Measurements from ENCODE around the gene SLC49A4.

SLC49A4 gene

DNA sequence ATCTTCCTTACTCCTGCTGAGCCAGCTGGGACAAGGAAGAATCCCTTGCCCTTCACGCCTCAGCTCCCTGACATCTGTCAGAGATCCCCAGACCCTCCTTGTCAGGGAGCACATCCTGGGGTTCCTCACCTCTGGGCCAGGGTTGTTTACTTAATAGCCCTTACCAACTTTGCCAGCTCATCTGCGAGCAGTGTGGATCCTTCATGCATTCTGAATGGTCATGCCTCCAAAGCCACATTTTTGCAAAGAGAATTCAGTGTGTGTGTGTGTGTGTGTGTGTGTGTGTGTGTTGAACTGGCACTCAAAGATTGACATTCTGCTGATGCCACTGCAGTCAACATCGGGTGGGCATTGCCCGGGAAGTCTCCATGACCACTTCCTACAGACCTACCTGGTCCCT lies 112.6 kb downstream of the SLC49A4 start:
- DNase-seq (ENCODE audit: low read depth), result no peak

DNA sequence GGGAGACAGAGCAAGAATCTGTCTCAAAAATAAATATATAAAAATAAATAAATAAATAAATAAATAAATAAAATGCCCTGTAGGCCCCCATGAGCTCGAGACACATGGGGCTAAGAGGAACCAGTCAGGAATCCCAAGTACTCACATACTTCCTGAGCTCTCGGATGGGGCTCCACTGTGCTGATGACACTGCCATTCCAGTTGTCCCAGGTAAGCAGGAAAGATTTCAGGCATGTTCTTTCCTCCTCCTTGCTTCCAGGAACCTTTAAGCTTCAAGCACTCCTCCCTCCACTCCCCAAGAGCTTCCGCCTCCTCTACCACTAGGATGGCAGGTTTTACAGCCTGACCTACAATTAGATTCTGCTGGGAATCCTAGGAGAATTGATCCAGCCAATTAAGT lies 113.4 kb downstream of the SLC49A4 start:
- DNase-seq (ENCODE audit: low read depth), result no peak

DNA sequence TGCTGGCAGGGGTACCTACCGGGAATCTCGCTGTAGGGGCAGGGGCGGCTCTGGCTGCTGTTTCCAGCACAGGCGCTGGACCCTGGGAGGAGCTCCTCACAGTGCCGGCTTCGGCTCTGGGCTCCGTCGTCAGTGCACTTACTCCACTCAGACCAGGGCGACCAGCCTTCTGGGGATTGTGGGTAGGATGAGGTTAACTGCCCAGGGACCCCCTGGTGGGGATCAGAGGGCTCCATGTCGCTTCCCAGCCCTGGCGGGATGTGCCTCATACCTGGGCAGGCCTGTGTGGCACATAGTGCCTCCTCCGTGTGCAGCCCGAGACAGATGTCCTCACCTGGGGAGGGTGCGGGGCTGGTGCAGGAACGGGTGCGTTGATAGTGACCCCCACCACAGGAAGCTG lies 117.0 kb downstream of the SLC49A4 start:
- DNase-seq (ENCODE audit: low read depth), result no peak

DNA sequence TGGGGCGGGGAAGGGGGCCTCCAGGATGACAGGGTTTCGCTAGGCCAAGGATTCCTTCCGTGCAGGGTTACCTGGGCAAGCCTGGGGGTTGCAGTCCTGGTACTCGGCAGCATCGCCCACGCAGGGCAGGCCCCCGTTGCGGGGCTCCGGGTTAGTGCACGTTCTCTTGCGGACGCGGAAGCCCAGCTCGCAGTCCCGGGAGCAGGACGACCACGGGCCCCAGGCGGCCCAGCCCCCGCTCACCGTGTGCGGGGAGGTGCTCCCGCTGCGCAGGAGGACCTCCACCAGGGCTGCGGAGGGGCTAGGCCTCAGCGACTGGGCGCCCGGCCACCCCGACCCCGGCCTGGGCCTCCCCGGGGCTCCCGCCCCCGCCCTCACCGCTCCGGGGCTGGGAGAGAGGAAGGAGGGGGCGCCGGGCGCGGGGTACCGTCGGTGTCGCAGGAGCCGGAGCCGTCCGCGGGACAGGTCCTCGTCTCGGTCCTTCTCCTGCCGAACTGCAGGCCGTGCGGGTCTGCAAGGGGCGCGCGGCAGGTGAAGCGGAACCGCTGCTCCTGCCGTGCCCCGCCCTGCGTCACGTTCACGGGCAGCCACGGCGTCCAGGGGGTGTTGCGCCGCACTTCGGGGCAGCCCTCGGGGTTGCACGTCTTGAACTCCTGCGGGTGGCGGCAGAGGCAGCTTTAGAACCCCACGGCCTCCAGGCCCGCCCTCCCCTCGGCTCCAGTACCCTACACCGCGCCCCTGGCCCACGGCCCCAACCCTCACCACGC lies 118.1 kb downstream of the SLC49A4 start:
- no peak for DNase-seq (ENCODE audit: low read depth)

DNA sequence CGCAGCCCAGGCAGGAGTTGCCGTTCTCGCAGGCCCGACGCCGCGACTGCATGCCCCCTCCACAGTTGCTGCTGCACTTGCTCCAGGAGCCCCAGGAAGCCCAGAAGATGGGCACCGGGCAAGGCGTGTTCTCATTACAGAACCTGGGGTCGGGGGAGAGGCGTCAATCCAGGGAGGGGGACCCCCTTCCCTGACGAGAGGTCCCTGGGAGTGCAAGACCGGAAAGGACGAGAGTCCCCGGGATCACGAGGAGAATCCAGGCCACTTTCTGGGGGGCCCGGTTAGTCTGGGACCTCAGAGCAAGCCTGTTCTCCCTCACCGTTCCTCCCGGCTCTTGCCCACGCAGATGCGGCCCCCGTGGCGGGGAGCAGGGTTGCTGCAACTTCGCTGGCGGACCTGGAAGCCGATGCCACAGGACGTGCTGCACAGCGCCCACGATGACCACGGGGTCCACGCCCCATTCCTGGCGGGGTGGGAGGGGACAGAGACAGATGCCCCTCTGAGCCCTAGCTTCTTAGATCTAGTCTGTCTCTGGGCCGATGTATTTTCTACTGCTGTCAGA lies 118.8 kb downstream of the SLC49A4 start:
- DNase-seq (ENCODE audit: low read depth), result no peak

DNA sequence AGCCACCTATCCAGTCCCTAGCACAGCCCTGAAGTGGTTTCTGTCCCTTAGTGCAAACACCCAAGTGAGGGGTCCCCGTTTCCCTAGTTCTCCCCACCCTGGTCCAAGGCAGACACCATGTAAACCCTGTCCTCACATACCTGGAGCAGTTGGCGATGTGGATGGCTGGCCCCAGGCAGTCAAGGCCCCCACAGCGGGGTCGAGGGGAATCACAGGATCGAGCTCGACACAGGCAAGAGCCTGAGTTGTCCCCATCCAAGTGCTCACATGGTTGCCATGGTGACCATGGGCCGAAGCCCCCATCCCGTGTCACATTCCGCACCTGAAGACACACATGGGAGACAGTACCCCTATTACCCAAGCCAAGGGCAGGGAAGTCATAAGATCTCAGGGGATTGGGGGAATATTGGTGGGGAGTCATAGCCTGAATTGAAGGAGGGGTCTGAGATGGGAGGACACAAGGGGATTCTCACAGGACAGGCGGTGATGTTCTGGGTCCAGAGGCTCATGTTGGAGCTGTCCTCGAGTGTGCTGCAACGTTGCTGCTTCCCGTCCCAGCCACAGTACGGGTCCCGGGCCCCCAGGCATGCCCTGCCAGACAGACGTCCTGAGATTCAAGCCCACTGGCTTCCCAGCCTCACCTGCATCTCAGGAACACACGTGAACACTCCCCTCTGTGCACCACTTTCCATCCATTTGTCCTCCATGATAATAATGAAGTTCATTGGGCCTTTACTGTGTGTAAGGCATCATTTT lies 120.6 kb downstream of the SLC49A4 start:
- no peak for DNase-seq (ENCODE audit: low read depth)

DNA sequence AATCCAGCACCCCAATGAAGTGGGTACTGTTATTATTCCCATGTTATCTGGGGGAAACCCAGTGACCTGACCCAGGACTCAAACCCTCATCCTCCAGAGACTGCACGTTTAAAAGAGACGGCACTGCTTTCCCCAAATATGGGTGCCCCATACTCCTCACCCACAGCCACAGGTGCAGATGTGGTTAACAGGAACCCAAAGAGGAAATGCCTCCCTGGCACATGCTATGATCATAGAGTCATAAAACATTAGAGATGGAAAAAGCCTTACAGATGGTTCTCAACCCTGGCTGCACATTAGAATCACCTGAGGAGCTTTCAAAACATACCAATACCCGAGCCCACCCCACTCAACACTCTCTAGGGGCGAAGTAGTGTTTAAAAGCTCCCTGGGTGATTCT lies 121.2 kb downstream of the SLC49A4 start:
- no peak for DNase-seq (ENCODE audit: low read depth)

DNA sequence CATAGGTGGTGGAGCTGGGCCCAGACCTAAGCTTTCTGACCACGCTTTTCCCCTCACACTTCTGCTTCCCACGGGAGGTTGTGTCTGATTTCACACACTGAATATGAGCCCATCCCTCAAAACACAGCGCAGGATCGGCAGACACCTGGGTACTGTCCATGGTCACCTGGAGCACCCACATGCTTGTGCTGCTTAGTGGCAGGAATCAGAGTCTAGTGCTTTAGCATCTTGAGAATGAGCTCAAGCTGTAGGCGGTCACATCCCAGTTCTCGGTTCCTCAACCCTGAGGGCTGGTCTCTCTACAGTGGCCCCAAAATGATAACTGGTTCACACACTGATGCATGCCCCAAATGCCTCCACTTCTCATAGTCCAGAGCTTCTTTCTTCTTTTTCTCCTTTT lies 121.7 kb downstream of the SLC49A4 start:
- DNase-seq (ENCODE audit: low read depth), result no peak

DNA sequence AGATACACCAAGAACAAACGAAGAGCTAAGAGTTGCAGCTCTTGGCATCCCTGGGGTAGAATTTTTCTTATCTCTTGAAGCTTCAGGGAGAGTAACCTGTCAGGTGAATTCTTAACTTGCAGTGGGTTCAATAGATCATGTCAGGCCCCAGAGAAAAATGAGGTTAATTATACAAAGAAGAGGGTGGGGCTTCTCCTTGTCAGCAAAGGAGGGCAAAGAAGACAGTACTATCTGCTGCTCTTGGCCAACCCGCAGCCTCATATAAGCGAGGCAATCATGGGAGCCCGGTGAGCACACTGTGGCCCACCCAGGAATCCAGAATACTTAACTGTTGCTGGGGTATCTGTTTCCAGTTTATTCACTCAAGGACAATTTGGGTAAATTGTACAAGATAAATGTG lies 122.5 kb downstream of the SLC49A4 start:
- no peak for DNase-seq (ENCODE audit: low read depth)

DNA sequence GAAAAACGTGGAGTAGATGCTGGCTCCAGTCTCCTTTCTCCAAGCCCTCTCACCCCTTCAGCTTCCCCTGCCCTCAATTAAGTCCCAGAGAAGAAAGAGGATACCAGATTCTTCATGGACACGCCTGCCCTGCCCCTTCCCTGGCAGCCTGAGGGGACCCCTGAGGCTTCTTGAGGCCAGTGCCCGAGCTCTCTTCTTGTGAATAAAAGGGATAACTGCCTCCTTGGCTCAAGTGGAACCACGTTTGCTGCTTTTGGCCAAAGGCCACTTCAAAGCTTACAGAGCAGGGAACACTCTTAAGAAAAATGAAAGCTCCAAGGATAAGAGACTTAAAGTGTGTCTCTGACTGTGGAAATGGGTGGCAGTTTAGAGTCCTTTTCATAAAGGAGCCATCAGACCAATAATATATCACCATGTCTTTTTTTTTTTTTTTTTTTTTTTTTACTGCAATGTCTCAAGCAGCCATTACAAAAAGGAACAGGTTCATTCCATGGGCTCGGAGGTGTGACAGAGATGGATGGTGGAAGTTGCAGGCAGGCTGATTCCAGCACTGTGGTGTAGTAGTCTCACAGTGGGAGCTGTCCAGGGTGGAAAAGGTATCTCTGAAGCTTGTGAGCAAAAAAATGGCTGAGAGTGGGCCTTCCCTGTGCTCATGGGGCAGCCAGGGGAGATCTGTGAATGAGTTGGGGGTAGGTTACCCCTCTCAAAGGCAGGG lies 123.9 kb downstream of the SLC49A4 start:
- DNase-seq (ENCODE audit: low read depth), result no peak

DNA sequence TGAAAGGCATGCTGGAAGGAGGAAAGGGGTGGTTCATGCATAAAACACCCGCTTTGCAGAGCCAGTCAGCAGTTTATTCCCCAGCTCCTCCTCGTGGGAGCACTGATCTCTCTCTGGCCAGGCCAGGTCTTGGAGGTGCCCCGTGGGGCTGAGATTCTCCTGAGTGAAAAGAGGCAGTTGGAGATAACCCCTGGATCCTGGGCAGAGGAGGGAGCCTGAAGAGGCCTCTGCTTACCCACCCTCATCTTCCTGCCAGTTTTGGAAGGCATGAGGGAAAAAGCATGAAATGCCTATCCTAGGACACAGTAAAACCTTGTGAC lies 124.4 kb downstream of the SLC49A4 start:
- DNase-seq (ENCODE audit: low read depth), result no peak

DNA sequence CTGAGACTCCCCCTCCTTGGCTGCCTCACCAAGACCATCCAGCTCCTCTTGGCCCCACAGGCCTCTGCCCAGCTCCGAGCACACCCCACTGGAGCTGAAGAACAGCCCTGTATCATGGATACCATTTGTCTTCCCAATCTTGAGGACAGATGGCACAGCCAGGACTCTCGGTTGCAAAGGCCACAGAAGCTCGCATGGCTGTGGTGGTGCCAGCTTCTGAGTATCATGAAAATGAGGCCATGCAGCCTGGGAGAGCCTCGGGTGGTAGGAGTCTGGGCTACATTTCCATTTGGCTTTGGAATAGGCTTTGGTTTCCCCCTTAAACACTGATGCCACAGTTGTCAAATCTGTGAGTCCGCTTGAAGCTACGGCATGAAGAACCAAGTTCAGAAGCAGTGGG lies 126.1 kb downstream of the SLC49A4 start:
- DNase-seq (ENCODE audit: low read depth), result no peak

DNA sequence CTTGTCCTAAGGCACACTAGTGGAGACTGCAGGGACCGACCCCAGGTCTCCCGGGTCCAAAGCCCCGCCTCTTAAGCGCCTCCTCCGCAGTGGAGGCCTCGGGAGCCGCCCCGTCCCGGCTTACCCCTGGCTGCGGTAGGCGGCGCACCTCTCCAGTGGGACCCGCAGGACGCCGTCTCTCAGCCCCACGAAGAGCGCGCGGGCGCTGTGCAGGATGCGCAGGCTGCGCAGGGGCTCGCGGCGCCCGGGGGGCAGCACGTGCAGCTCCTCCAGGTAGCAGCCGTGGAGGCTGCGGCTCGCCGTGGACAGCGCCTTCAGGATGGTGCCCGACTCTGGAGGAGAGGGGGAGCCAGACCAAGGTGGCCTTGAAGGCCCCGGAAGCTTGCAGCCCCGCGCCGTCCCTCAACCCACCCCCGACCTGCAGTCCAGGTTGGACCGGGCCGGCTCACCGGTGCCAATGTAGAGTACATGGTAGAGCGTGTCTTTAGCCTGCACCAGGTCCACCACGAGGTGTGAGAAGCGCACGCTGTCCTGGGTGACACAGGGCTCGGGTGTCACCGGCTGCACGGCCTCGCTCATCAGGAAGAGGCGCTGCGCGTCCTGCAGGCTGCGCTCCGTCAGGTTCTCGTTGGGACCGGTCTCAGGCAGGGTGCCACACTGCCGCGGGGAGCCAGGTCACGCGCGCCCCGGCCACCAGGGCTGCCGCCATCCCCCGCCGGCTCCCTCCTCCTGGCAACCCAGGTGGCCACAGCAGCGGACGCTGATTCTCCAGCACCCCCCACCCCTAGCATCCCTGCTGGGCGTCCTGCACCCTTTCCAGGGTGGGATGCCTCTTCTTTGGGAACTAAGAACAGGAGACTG lies 127.2 kb downstream of the SLC49A4 start:
- DNase-seq (ENCODE audit: low read depth), result peak; percentile 23

DNA sequence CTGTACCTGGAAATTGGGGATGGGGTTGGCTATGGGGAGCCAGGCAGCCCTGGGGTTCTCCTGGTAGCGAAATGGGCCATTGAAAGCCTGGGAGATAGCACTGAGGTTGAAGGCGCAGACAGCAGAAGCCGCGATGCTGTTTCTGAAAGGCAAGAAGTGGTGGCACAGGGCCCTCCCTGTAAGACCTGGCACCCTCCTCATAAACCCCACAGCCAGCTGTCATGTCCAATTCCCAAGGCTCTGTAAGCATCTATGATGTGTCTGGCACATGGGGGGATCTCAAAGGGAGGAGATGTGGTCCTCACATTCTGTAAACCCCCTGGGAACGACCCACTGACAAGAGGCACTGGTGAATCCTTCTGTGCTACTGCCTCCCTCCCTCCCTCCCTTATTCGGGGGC lies 128.7 kb downstream of the SLC49A4 start:
- no peak for DNase-seq (ENCODE audit: low read depth)

DNA sequence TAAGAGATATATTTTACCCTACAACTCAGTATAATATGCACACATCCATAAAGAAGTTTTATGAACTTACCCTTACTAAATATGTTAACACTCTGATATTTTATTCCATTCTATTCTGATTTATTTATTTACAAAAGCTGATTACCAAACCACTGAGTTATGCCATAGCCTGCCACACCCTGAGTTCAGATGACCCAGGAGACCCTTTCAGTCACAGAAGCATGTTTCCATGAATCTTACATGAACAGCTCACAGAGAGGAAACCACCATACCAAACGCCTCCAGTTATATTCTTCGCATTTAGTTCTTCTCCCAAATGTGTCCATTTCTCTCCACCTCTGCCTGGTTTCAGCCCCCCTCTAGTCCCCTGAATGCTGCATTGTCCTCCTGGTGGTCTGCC lies 129.2 kb downstream of the SLC49A4 start:
- DNase-seq (ENCODE audit: low read depth), result no peak

DNA sequence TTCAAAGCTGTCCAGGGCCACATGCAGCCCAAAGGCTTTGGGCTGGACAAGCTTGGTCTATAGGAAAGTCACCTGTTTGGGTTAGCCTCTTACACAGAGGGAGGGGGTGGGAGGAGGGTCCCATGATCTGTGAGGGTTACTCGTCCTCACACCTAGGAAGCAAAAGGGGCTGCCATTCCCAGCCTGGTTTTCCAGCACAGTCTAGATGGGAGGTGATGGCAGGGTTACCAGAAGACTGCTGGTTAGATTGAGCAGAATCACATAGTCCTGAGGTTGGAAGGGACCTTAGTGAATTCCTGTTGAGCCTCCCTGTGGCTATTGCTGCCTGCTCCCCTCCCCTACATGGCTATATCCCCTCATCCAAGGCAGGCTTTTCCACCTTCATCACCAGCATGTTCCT lies 130.9 kb downstream of the SLC49A4 start:
- DNase-seq (ENCODE audit: low read depth), result no peak

DNA sequence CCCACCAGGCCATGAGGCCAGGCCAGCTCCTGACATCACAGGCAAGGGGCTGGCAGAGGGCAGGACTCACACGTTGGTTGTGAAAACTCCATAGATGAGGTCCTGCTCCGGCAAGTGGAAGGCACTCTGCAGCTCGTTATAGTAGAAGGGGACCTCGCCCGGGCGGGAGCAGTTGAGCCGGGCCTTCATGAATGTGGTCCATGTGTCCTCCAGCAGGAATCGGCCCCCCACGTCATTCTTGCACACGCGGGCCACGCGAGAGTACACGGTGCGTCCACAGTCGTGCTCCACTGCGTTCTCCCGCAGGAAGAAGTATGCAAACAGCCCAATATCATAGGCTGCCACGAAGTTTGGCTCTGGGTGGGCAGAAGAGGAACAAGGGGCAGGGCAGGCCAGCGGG lies 131.5 kb downstream of the SLC49A4 start:
- no peak for DNase-seq (ENCODE audit: low read depth)

DNA sequence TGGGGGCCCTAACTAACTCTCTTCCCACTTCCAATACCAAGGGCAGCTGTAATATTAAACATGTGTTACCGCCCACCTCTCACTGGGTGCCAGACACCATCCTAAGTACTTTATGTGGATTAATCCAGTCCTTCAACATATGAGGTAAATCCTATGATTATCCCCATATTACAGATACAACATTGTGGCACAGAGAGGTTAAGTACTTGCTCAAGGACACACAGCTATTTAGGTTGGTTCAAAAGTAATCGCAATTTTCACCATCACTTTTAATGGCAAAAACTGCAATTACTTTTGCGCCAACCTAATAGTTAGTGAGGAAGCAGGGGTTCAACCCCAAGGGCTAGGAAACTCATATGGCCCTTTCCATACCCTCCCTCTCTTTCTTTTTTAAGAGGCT lies 131.9 kb downstream of the SLC49A4 start:
- DNase-seq (ENCODE audit: low read depth), result no peak

DNA sequence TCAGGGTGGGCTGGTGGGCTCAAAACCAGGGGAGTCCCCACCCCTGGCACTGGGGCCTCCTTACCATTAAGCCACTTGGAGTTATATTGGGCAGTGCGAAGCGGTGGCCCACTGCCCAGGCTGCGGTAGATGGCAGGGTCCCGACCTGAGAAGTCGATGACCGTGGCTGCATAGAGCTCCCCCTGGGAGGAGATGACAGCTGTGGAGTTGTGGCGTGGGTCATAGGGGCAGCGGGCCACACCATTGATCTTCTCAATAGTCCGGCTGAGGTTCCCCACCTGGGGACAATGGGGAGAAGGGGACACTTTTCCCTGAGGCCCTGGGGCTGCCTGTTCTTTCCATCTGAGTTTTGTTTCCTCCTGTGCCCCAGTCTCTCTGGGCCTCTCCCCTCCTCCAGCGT lies 132.9 kb downstream of the SLC49A4 start:
- no peak for DNase-seq (ENCODE audit: low read depth)

DNA sequence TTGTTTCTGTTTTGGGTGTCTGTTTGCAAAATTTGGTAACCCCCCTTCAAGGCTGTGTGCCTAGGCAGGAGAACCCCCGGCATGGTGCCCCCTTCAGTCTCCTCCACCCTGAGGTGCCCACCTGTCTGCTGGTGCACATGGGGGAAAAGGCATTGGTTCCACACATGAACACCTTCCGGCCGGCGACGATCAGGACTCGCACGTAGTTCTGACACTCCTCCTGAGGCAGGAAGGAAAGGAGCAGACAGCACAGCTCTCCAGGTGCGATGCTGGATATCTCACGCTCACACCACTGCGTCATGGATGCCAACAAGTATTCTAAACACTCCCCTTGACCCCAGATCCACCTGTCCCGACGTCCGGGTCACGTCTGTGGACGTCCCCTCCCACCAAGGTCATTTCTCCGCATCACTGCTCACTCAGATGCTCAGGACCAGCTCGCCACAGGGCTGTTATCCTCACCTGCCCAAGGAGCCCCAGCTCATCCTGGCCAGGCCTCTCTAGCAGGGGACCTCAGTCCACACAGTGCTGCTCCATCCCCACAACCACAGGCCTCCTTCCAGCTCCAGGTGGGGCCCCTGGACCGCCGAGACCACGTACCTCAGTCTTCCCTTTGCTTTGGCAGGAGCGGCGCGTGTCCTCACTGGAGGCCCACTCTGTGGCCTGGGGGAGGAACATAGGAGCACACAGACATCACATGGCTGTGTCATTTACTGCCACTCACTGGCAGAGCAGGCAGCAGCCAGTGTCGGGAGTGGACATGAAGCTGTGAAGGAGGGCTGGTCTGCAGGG lies 133.7 kb downstream of the SLC49A4 start:
- no peak for DNase-seq (ENCODE audit: low read depth)

Measured in stimulated activated CD8-positive, alpha-beta memory T cell treated with anti-CD3 and anti-CD28 coated beads, Interleukin-4, amount 100 ng/mL, for 24 hours (primary cell).